Colonic mucosa (tissue), 4 donors: ENCODE measurements around the gene SMARCD1. TPM values are rescaled to one million over a fixed set of nuclear protein-coding genes. Genes with fewer than 3 reads are reported as not detected.
"Not testable (repeated sequence)": the region's sequence is repeated elsewhere in the genome, so short reads cannot be mapped to it uniquely, and the experiment has no call there.

Source experiments
- DNase-seq: peaks from one replicate; pipeline ENCODE4 v3.0.0-alpha.2; 2020
- H3K27ac ChIP-seq: fragments of 200-600 bp; one replicate; pipeline ENCODE4 v1.8.0; 2021
- H3K27me3 ChIP-seq: fragments of 200-600 bp; one replicate; pipeline ENCODE4 v1.8.0; 2021
- H3K36me3 ChIP-seq: fragments of 200-600 bp; one replicate; pipeline ENCODE4 v1.8.0; 2021
- H3K4me1 ChIP-seq: fragments of 200-600 bp; one replicate; pipeline ENCODE4 v1.8.0; 2021; ENCODE audit warnings: mild to moderate bottlenecking
- H3K4me3 ChIP-seq: fragments of 200-600 bp; one replicate; pipeline ENCODE4 v1.8.0; 2021
- H3K9ac ChIP-seq, 2 donors: one replicate each; pipeline ENCODE4 v1.7.0; 2013; ENCODE audit warnings: control low read depth in 2 of 2, low read depth in 2 of 2, low read length in 2 of 2
- H3K9me3 ChIP-seq: fragments of 200-600 bp; one replicate; pipeline ENCODE4 v1.8.0; 2021
- CTCF ChIP-seq: fragments of 200-600 bp; IDR thresholded peaks from one replicate; pipeline ENCODE4 v1.8.0; 2022; ENCODE audit warnings: antibody characterized with exemption, mild to moderate bottlenecking
- intact Hi-C: fragments of 100-400 bp; cut with DNase I; formaldehyde crosslinking; loops from one replicate; pipeline ENCODE4 v1.14.1; 2022
- total RNA-seq, 2 donors: library from RNA; stranded (reverse); fragmentation: NEBNext Ultra II Directional in 1 of 2; extraction: Animal tissue kit (Norgen Biotek cat#: 25700) in 1 of 2; gene quantifications; one replicate each; pipeline ENCODE4 v1.2.1, GENCODE V29; 2021
- donor health status: healthy.
- donor health status: DM: no; HTN: no; CAD: no.
- donor health status: DM: no; HTN: no; CAD: no.

The SMARCD1 gene
- total RNA-seq, 2 donors from 2014 or later, result 30.6 to 43.9 TPM

DNA sequence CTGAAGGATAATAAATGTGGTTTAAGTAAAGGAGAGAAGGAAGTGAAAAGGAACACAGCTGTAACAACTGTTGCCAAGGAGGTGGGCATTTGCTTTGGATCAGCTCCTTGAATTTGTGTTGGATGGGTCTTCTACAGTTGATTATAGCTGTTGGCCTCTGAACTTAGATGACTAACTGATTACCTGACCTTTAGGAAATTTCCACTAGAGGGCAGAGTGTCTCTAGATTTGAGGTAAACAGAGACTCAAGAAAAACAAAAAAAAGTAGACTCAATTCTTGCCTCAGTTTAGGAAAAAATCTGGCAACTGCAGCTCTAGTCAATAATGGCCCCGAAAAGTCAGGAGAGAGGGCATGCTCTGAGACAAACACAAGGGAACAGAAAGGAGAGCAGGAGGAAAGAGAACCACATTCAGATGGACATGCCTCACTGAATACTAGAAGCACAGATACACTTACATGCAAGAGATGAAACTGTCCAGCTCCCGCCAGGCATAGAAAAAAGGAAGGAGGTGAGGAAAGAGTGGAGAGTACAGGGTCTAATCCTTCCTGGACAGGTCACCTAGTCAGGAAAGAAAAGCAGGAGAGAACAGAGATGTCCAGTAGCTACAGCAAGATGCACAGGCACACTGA lies 47.5 kb downstream of the SMARCD1 start:
- no peaks in the 10 kb centered on the region for H3K27me3 ChIP-seq
- peak; percentile 59 for TF ChIP-seq CTCF
- H3K4me3 ChIP-seq, result no peak overlapping the region
- DNase-seq, result no peak
- no peak overlapping the region for H3K9ac ChIP-seq
- H3K9me3 ChIP-seq, result no peaks in the 10 kb centered on the region
- H3K27ac ChIP-seq, result no peak overlapping the region
- H3K4me1 ChIP-seq, result no peaks in the 10 kb centered on the region
- intact Hi-C loops, result loop anchor here (5.0 kb wide), 2 partner anchors 45 to 185 kb away; no protein-coding TSS in a partner anchor
- peaks cover 3% of the 10 kb centered on the region for H3K36me3 ChIP-seq

DNA sequence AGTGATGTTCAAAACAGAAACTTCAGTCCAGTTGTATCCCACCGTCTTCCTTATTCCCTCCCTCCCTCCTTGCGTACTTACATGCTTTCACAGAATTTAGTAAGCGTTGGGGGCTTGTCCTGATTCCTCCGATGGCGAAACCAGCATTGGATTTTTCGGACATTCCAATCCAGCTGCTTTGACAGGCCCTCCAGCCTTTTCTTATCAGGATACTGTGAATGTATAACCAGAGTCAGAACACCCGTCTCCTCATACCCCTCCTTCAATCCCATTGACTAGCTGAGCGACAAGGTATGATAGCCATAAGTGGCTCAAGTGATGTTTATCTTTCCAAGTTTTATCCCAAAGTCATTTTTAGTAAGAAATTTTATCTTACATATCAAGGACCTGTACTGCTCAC lies 57.9 kb downstream of the SMARCD1 start:
- H3K27ac ChIP-seq, result no peak overlapping the region
- no peaks in the 10 kb centered on the region for H3K9me3 ChIP-seq
- no peaks in the 10 kb centered on the region for H3K4me1 ChIP-seq
- intact Hi-C loops, result no loop called here
- H3K36me3 ChIP-seq, result no peaks in the 10 kb centered on the region
- H3K9ac ChIP-seq, result no peak overlapping the region
- DNase-seq, result no peak
- TF ChIP-seq CTCF, result no peak
- H3K27me3 ChIP-seq, result no peaks in the 10 kb centered on the region
- H3K4me3 ChIP-seq, result no peak overlapping the region

- no peak overlapping the region for H3K4me3 ChIP-seq
- no peaks in the 10 kb centered on the region for H3K36me3 ChIP-seq
- no peak overlapping the region for H3K9ac ChIP-seq
- no peak for TF ChIP-seq CTCF
- H3K27ac ChIP-seq, result no peak overlapping the region
- intact Hi-C loops, result no loop called here
- H3K9me3 ChIP-seq, result no peaks in the 10 kb centered on the region
- no peaks in the 10 kb centered on the region for H3K4me1 ChIP-seq
- no peak for DNase-seq
- H3K27me3 ChIP-seq, result no peaks in the 10 kb centered on the region
Observed at GRCh38 chr12:50145439-50145838, 60.3 kb downstream of the SMARCD1 start.

DNA sequence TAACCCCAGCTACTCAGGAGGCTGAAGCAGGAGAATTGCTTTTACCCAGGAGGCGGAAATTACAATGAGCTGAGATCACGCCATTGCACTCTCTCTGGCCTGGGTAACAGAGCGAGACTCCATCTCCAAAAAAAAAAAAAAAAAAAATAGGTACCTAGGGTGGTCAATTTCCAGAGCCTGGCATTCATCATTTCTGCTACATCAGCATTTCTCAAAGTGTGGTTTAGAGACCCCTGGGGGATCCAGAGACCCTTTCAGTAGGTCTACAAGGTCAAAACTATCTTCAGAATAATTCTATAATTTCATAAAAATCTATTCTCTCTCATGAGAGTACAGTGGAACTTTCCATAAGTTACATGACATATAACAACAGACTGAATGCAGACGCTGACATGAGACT lies 62.1 kb downstream of the SMARCD1 start:
- no peak overlapping the region for H3K4me3 ChIP-seq
- no peaks in the 10 kb centered on the region for H3K36me3 ChIP-seq
- H3K27ac ChIP-seq, result no peak overlapping the region
- H3K9ac ChIP-seq, result no peak overlapping the region
- no peaks in the 10 kb centered on the region for H3K27me3 ChIP-seq
- intact Hi-C loops, result no loop called here
- H3K9me3 ChIP-seq, result no peaks in the 10 kb centered on the region
- no peak for TF ChIP-seq CTCF
- H3K4me1 ChIP-seq, result no peaks in the 10 kb centered on the region
- no peak for DNase-seq

GRCh38 chr12:50148011-50148410 lies 62.9 kb downstream of the SMARCD1 start:
- H3K36me3 ChIP-seq, H3K9ac ChIP-seq, H3K4me3 ChIP-seq, DNase-seq, H3K9me3 ChIP-seq, H3K4me1 ChIP-seq, H3K27ac ChIP-seq, intact Hi-C loops, H3K27me3 ChIP-seq: not testable (repeated sequence)

GRCh38 chr12:50149311-50149710 lies 64.2 kb downstream of the SMARCD1 start:
- no peak for DNase-seq
- Histone ChIP-seq H3K9ac (no peak overlapping the region), H3K36me3 (no peaks in the 10 kb centered on the region), H3K4me3 (no peak overlapping the region), H3K27ac (no peak overlapping the region), H3K4me1 (no peaks in the 10 kb centered on the region), H3K27me3 (no peaks in the 10 kb centered on the region), H3K9me3 (no peaks in the 10 kb centered on the region)
- no peak for TF ChIP-seq CTCF
- intact Hi-C loops, result no loop called here

Other genes with a start within 250 kb of the SMARCD1 start
- 1 to 10 TPM; 3.3 to 3.7 TPM for gene BCDIN3D, start 242.2 kb upstream of the SMARCD1 start, total RNA-seq
- 1 to 10 TPM; 2.8 to 3.6 TPM for gene FAIM2, start 181.4 kb upstream of the SMARCD1 start, total RNA-seq
- not detected for gene AQP2, start 134.6 kb upstream of the SMARCD1 start, total RNA-seq
- not detected for gene AQP5, start 123.5 kb upstream of the SMARCD1 start, total RNA-seq
- not detected for gene AQP6, start 112.4 kb upstream of the SMARCD1 start, total RNA-seq
- 10 to 100 TPM; 36.2 to 83.8 TPM for gene RACGAP1, start 59.8 kb upstream of the SMARCD1 start, total RNA-seq
- 1 to 10 TPM; 1.0 to 1.1 TPM for gene ASIC1, start 27.7 kb upstream of the SMARCD1 start, total RNA-seq
- 1 to 10 TPM; 2.1 to 3.4 TPM for gene GPD1, start 18.7 kb downstream of the SMARCD1 start, total RNA-seq
- 10 to 100 TPM; 74.4 to 86.8 TPM for gene COX14, start 26.9 kb downstream of the SMARCD1 start, total RNA-seq
- gene CERS5, start 82.0 kb downstream of the SMARCD1 start, total RNA-seq, result 10 to 100 TPM; 17.6 to 19.4 TPM
- 100 to 1,000 TPM; 228 to 385 TPM for gene LIMA1, start 198.2 kb downstream of the SMARCD1 start, total RNA-seq